Measurements from ENCODE around the gene FARP1. TPM values are rescaled to one million over a fixed set of nuclear protein-coding genes. Genes with fewer than 3 reads are reported as not detected.

The FARP1 gene
- total RNA-seq, 1 experiment from 2014 or later, result 96.6 TPM

DNA sequence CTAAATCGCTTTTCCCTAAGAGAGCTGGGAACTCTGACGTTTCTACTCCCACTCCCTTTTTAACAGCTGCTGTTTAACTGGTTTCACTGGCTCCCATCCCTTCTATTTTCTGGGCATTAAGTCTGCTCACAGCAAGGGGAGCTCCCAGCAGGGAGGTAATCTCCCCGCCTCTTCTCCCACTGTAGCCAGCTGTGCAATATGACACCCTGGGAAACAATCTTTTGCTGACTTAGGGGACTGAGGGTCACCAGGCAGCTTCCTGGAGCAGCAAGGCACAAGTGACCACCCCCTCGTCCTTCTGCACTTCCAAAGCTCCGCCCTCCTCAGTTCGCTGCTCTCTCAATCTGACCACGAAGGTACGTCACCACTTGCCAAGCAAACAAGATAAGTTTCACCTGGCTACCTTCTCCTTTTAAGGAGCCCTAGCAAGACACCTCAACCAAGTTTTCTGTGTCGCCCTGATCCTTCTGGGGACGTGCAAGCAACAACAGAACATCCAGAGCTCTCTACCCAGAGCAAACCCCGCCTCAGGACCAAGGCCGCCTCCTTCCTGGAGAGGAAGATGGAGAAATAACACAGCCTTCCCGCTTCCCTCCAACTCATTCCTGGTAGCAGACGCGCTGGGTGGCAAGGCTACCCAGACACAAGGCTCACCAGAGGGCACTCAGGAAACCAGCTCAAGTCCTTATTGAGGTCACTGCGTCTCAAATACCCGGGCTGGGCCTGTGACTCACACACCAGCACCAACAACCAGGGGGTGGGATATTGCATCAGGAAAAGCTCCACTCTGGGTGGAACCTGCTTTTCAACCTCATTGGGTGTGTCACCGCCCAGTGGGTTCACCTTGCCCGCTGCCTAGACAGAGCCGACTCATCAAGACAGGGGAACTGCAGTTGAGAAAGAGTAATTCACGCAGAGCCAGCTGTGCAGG, 341.7 kb downstream of the FARP1 start:
- peaks cover 89% of the 10 kb centered on the region for H3K4me1 Mint-ChIP-seq
- peak; percentile 80 for ATAC-seq
- peak; percentile 71 for DNase-seq (ENCODE audit: low spot score)
- no peaks in the 10 kb centered on the region for H3K27me3 Mint-ChIP-seq (ENCODE audit: low read depth)
- H3K36me3 Mint-ChIP-seq, result 0 out of 2 replicates have a peak, but pooled peaks cover 2% of the 10 kb centered on the region
- ChIA-PET POLR2A (interaction anchor here (0.5 to 1.9 kb wide), 11 partner anchors 10 to 156 kb away, joined by 3 to 9 read pairs (median 4); partner anchors contain the start of gene STK24), CTCF (interaction anchor here (0.7 to 5.7 kb wide), 24 partner anchors 9 to 356 kb away, joined by 3 to 72 read pairs (median 4); no protein-coding TSS in a partner anchor)
- no peaks in the 10 kb centered on the region for H3K9me3 Mint-ChIP-seq
- peak overlapping the region; percentile 50 for H3K4me3 Mint-ChIP-seq
- peak overlapping the region; percentile 93 for H3K27ac Mint-ChIP-seq
- peak; percentile 40; the same call in 1 of the 2 replicates for TF ChIP-seq ETV6 (CRISPR knock-in tag; IDR thresholded peaks at IDR 0.05)
- TF ChIP-seq, protein P1, sequence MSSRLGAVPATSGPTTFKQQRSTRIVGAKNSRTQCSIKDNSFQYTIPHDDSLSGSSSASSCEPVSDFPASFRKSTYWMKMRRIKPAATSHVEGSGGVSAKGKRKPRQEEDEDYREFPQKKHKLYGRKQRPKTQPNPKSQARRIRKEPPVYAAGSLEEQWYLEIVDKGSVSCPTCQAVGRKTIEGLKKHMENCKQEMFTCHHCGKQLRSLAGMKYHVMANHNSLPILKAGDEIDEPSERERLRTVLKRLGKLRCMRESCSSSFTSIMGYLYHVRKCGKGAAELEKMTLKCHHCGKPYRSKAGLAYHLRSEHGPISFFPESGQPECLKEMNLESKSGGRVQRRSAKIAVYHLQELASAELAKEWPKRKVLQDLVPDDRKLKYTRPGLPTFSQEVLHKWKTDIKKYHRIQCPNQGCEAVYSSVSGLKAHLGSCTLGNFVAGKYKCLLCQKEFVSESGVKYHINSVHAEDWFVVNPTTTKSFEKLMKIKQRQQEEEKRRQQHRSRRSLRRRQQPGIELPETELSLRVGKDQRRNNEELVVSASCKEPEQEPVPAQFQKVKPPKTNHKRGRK (CRISPR knock-in tag; IDR thresholded peaks at IDR 0.05; ENCODE audit: borderline replicate concordance), result no peak
- TF ChIP-seq GTF2I (CRISPR knock-in tag; conservative IDR thresholded peaks at IDR 0.05), result no peak
- TF ChIP-seq JAZF1 (CRISPR knock-in tag; IDR thresholded peaks at IDR 0.05), result no peak
- 0 out of 2 replicates have a peak, but pooled peaks have one; percentile 42 for TF ChIP-seq NR3C1 (CRISPR knock-in tag; conservative IDR thresholded peaks at IDR 0.05; ENCODE audit: low read depth)
- TF ChIP-seq, protein P2, sequence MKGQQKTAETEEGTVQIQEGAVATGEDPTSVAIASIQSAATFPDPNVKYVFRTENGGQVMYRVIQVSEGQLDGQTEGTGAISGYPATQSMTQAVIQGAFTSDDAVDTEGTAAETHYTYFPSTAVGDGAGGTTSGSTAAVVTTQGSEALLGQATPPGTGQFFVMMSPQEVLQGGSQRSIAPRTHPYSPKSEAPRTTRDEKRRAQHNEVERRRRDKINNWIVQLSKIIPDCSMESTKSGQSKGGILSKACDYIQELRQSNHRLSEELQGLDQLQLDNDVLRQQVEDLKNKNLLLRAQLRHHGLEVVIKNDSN (CRISPR knock-in tag; IDR thresholded peaks at IDR 0.05), result no peak
- 0 out of 2 replicates have a peak, but pooled peaks have one; percentile 35 for TF ChIP-seq FOXK1 (CRISPR knock-in tag; IDR thresholded peaks at IDR 0.05)
- TF ChIP-seq, protein P3, sequence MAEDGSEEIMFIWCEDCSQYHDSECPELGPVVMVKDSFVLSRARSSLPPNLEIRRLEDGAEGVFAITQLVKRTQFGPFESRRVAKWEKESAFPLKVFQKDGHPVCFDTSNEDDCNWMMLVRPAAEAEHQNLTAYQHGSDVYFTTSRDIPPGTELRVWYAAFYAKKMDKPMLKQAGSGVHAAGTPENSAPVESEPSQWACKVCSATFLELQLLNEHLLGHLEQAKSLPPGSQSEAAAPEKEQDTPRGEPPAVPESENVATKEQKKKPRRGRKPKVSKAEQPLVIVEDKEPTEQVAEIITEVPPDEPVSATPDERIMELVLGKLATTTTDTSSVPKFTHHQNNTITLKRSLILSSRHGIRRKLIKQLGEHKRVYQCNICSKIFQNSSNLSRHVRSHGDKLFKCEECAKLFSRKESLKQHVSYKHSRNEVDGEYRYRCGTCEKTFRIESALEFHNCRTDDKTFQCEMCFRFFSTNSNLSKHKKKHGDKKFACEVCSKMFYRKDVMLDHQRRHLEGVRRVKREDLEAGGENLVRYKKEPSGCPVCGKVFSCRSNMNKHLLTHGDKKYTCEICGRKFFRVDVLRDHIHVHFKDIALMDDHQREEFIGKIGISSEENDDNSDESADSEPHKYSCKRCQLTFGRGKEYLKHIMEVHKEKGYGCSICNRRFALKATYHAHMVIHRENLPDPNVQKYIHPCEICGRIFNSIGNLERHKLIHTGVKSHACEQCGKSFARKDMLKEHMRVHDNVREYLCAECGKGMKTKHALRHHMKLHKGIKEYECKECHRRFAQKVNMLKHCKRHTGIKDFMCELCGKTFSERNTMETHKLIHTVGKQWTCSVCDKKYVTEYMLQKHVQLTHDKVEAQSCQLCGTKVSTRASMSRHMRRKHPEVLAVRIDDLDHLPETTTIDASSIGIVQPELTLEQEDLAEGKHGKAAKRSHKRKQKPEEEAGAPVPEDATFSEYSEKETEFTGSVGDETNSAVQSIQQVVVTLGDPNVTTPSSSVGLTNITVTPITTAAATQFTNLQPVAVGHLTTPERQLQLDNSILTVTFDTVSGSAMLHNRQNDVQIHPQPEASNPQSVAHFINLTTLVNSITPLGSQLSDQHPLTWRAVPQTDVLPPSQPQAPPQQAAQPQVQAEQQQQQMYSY (CRISPR knock-in tag; IDR thresholded peaks at IDR 0.05), result peak; percentile 14; the same call in 1 of the 2 replicates
- TF ChIP-seq, protein P4, sequence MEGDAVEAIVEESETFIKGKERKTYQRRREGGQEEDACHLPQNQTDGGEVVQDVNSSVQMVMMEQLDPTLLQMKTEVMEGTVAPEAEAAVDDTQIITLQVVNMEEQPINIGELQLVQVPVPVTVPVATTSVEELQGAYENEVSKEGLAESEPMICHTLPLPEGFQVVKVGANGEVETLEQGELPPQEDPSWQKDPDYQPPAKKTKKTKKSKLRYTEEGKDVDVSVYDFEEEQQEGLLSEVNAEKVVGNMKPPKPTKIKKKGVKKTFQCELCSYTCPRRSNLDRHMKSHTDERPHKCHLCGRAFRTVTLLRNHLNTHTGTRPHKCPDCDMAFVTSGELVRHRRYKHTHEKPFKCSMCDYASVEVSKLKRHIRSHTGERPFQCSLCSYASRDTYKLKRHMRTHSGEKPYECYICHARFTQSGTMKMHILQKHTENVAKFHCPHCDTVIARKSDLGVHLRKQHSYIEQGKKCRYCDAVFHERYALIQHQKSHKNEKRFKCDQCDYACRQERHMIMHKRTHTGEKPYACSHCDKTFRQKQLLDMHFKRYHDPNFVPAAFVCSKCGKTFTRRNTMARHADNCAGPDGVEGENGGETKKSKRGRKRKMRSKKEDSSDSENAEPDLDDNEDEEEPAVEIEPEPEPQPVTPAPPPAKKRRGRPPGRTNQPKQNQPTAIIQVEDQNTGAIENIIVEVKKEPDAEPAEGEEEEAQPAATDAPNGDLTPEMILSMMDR (IDR thresholded peaks at IDR 0.05), result no peak
- no peak for TF ChIP-seq ZNF416 (CRISPR knock-in tag; IDR thresholded peaks at IDR 0.05)
- TF ChIP-seq NFATC4 (CRISPR knock-in tag; IDR thresholded peaks at IDR 0.05), result no peak
- TF ChIP-seq GRHL2 (CRISPR knock-in tag; IDR thresholded peaks at IDR 0.05; ENCODE audit: insufficient replicate concordance, severe bottlenecking), result no peak
- no peak for TF ChIP-seq TCF7 (CRISPR knock-in tag; IDR thresholded peaks at IDR 0.05; ENCODE audit: low read depth)
- TF ChIP-seq, protein P5, sequence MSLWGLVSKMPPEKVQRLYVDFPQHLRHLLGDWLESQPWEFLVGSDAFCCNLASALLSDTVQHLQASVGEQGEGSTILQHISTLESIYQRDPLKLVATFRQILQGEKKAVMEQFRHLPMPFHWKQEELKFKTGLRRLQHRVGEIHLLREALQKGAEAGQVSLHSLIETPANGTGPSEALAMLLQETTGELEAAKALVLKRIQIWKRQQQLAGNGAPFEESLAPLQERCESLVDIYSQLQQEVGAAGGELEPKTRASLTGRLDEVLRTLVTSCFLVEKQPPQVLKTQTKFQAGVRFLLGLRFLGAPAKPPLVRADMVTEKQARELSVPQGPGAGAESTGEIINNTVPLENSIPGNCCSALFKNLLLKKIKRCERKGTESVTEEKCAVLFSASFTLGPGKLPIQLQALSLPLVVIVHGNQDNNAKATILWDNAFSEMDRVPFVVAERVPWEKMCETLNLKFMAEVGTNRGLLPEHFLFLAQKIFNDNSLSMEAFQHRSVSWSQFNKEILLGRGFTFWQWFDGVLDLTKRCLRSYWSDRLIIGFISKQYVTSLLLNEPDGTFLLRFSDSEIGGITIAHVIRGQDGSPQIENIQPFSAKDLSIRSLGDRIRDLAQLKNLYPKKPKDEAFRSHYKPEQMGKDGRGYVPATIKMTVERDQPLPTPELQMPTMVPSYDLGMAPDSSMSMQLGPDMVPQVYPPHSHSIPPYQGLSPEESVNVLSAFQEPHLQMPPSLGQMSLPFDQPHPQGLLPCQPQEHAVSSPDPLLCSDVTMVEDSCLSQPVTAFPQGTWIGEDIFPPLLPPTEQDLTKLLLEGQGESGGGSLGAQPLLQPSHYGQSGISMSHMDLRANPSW (CRISPR knock-in tag; conservative IDR thresholded peaks at IDR 0.05; ENCODE audit: low read depth), result no peak
- TF ChIP-seq ZNF671 (CRISPR knock-in tag; IDR thresholded peaks at IDR 0.05), result no peak
- TF ChIP-seq, protein P6, sequence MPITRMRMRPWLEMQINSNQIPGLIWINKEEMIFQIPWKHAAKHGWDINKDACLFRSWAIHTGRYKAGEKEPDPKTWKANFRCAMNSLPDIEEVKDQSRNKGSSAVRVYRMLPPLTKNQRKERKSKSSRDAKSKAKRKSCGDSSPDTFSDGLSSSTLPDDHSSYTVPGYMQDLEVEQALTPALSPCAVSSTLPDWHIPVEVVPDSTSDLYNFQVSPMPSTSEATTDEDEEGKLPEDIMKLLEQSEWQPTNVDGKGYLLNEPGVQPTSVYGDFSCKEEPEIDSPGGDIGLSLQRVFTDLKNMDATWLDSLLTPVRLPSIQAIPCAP (CRISPR knock-in tag; IDR thresholded peaks at IDR 0.05), result no peak
- no peak for TF ChIP-seq OVOL2 (CRISPR knock-in tag; IDR thresholded peaks at IDR 0.05; ENCODE audit: borderline replicate concordance)
- TF ChIP-seq, protein P7, sequence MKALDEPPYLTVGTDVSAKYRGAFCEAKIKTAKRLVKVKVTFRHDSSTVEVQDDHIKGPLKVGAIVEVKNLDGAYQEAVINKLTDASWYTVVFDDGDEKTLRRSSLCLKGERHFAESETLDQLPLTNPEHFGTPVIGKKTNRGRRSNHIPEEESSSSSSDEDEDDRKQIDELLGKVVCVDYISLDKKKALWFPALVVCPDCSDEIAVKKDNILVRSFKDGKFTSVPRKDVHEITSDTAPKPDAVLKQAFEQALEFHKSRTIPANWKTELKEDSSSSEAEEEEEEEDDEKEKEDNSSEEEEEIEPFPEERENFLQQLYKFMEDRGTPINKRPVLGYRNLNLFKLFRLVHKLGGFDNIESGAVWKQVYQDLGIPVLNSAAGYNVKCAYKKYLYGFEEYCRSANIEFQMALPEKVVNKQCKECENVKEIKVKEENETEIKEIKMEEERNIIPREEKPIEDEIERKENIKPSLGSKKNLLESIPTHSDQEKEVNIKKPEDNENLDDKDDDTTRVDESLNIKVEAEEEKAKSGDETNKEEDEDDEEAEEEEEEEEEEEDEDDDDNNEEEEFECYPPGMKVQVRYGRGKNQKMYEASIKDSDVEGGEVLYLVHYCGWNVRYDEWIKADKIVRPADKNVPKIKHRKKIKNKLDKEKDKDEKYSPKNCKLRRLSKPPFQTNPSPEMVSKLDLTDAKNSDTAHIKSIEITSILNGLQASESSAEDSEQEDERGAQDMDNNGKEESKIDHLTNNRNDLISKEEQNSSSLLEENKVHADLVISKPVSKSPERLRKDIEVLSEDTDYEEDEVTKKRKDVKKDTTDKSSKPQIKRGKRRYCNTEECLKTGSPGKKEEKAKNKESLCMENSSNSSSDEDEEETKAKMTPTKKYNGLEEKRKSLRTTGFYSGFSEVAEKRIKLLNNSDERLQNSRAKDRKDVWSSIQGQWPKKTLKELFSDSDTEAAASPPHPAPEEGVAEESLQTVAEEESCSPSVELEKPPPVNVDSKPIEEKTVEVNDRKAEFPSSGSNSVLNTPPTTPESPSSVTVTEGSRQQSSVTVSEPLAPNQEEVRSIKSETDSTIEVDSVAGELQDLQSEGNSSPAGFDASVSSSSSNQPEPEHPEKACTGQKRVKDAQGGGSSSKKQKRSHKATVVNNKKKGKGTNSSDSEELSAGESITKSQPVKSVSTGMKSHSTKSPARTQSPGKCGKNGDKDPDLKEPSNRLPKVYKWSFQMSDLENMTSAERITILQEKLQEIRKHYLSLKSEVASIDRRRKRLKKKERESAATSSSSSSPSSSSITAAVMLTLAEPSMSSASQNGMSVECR (CRISPR knock-in tag; IDR thresholded peaks at IDR 0.05; ENCODE audit: borderline replicate concordance), result no peak
- TF ChIP-seq ZNF423 (CRISPR knock-in tag; IDR thresholded peaks at IDR 0.05), result peak; percentile 94
- no peak for TF ChIP-seq SP1 (CRISPR knock-in tag; conservative IDR thresholded peaks at IDR 0.05)

Data from WTC11 (cell line).